GM12892 (cell line): ENCODE data around the gene C1orf116.

Experiments used
- POLR2A ChIP-seq: IDR thresholded peaks from 2 replicates; pipeline ENCODE4 v1.6.1; 2011; ENCODE audit warnings: low read depth, low read length, control low read depth
- POLR2AphosphoS5 ChIP-seq: IDR thresholded peaks from 2 replicates; pipeline ENCODE4 v1.6.1; 2011; ENCODE audit warnings: low read depth, low read length, control low read depth
- TAF1 ChIP-seq: IDR thresholded peaks from 2 replicates; pipeline ENCODE4 v1.6.1; 2011; ENCODE audit warnings: low read depth, mild to moderate bottlenecking, control low read depth, low read length, borderline replicate concordance

DNA sequence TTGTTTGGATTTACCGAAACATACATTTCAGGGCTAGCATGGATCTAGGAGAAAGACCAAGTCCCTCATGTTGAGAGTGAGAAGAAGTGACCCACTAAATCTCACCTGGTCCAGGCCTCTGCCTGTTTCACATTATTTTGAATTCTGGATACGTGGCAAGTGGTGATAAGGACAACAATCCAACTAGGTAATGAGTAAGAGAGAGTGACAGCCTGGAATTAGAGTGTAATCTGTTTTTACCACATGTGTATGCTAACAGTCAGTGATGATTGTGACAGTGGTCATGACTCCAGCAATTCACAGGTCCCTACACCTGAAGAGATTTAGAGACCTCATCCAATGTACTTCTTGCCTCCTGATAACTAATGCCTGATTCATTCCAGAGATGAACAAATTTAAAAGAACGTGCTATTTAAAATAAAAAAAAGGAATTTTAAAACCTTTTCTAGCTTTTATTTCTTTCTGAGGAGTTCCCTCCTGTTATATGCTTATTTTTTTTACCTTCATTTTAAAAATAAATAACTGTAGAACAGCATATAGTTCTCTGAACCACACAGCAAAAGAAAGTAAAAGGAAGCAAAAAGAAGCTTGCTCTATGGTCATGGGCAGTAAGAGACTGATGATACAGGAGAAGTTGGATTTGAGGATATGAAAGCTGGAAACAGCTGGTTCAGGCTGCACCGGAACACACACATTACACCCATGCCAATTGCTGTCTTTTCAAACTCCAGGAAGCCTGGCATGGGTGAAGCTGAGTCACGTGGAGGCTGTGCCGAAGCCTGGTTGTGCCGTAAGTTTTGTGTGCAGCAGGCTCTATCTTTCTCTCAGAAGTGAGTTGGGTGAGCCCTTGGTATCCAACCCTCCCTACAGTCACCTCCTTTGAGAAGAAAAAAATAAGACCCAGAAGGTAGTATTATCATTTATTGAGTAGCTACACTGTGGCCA lies 14.7 kb downstream of the C1orf116 start:
- TF ChIP-seq POLR2A: no peak
- TF ChIP-seq POLR2AphosphoS5: no peak
- TF ChIP-seq TAF1: no peak
